Subcutaneous abdominal adipose tissue (tissue), 5 donors: Measurements from ENCODE around the gene CRAT.
"Not testable (repeated sequence)": the region's sequence is repeated elsewhere in the genome, so short reads cannot be mapped to it uniquely, and the experiment has no call there.

Experiments used
- H3K27ac ChIP-seq: one replicate; pipeline ENCODE4 v1.7.0; 2013; ENCODE audit warnings: low read depth, mild to moderate bottlenecking, inconsistent platforms, low read length, moderate library complexity
- H3K27me3 ChIP-seq, 5 donors: one replicate each; pipeline ENCODE4 v1.7.0; 2013; ENCODE audit warnings: low read length in 5 of 5, inconsistent platforms in 1 of 5; ENCODE audit not compliant: control insufficient read depth in 5 of 5, insufficient read depth in 4 of 5
- H3K36me3 ChIP-seq, 5 donors: one replicate each; pipeline ENCODE4 v1.7.0; 2013; ENCODE audit warnings: low read length in 5 of 5; ENCODE audit not compliant: control insufficient read depth in 5 of 5, insufficient read depth in 5 of 5
- H3K4me1 ChIP-seq, 5 donors: one replicate each; pipeline ENCODE4 v1.7.0; 2013; ENCODE audit warnings: low read length in 5 of 5, mild to moderate bottlenecking in 3 of 5, moderate library complexity in 1 of 5; ENCODE audit not compliant: control insufficient read depth in 5 of 5, insufficient read depth in 5 of 5
- H3K4me3 ChIP-seq, 5 donors: one replicate each; pipeline ENCODE4 v1.7.0; 2013; ENCODE audit warnings: low read length in 5 of 5, low read depth in 1 of 5
- H3K9ac ChIP-seq, 5 donors: one replicate each; pipeline ENCODE4 v1.7.0; 2013; ENCODE audit warnings: low read length in 5 of 5, mild to moderate bottlenecking in 4 of 5, moderate library complexity in 3 of 5
- H3K9me3 ChIP-seq, 5 donors: one replicate each; pipeline ENCODE4 v1.7.0; 2013; ENCODE audit warnings: low read length in 5 of 5; ENCODE audit not compliant: control insufficient read depth in 5 of 5
- donor health status: healthy.
- donor health status: healthy.
- donor health status: healthy.
- donor health status: healthy.
- donor health status: healthy.

CRAT gene

DNA sequence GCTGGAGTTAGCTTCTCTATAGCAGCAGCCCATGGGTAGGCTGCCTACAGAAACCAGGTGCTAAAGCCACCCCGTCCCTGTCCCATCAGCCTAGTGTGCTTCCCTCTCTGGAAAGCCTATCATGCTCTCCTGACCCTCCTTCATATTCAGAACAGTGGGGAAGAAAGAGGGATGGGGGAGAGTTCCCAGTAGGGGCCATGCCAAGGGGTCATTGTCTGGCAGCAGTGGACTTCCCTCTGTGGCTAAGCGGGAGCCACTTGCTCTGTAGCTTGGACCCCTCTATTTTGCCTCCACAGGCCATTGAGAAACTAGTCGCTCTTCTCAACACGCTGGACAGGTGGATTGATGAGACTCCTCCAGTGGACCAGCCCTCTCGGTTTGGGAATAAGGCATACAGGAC, 18.1 kb upstream of the CRAT start:
- Histone ChIP-seq H3K9me3 (no peaks in the 10 kb centered on the region), H3K27ac (no peak overlapping the region), H3K4me1 (peaks cover 0 to 13% (median 6%) of the 10 kb centered on the region in 5 donors), H3K36me3 (peaks cover 8 to 62% (median 32%) of the 10 kb centered on the region in 5 donors), H3K4me3 (no peak overlapping the region), H3K27me3 (no peaks in the 10 kb centered on the region), H3K9ac (no peak overlapping the region)

GRCh38 chr9:129126749-129127618, 16.4 kb upstream of the CRAT start:
- no peak overlapping the region for H3K4me3 ChIP-seq
- no peak overlapping the region for H3K9ac ChIP-seq
- peaks cover 5 to 65% (median 33%) of the 10 kb centered on the region in 5 donors for H3K36me3 ChIP-seq
- H3K9me3 ChIP-seq = no peaks in the 10 kb centered on the region
- no peak overlapping the region for H3K27ac ChIP-seq
- peaks cover 0 to 13% (median 6%) of the 10 kb centered on the region in 5 donors for H3K4me1 ChIP-seq
- no peaks in the 10 kb centered on the region for H3K27me3 ChIP-seq

DNA sequence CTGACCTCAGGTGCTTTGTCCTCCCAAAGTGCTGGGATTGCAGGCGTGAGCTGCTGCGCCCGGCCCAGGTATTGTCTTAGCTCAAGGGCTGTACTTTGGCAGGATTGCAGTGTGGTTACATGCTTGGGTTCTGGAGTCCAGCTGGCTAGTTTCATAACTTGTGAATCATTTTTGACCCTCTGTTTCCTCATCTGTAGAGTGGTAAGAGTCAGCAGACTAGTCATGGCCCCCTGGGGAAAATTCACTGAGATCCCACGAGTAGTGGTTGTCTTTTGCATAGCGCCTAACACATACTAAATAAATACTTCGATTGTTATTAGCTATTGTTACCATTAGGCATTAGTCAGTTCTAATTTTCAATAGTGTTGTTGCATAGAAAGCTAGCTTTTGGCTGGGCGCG, 14.9 kb upstream of the CRAT start:
- peaks cover 0 to 16% (median 11%) of the 10 kb centered on the region in 5 donors for H3K4me1 ChIP-seq
- H3K9ac ChIP-seq = no peak overlapping the region
- no peaks in the 10 kb centered on the region for H3K9me3 ChIP-seq
- H3K36me3 ChIP-seq = peaks cover 0 to 74% (median 47%) of the 10 kb centered on the region in 5 donors
- no peaks in the 10 kb centered on the region for H3K27me3 ChIP-seq
- no peak overlapping the region for H3K4me3 ChIP-seq
- H3K27ac ChIP-seq = no peak overlapping the region

GRCh38 chr9:129124506-129125069, 14.0 kb upstream of the CRAT start:
- no peak overlapping the region for H3K4me3 ChIP-seq
- H3K27ac ChIP-seq = no peak overlapping the region
- peaks cover 0 to 16% (median 11%) of the 10 kb centered on the region in 5 donors for H3K4me1 ChIP-seq
- no peak overlapping the region for H3K9ac ChIP-seq
- no peaks in the 10 kb centered on the region for H3K27me3 ChIP-seq
- peaks cover 0 to 67% (median 40%) of the 10 kb centered on the region in 5 donors for H3K36me3 ChIP-seq
- no peaks in the 10 kb centered on the region for H3K9me3 ChIP-seq

DNA sequence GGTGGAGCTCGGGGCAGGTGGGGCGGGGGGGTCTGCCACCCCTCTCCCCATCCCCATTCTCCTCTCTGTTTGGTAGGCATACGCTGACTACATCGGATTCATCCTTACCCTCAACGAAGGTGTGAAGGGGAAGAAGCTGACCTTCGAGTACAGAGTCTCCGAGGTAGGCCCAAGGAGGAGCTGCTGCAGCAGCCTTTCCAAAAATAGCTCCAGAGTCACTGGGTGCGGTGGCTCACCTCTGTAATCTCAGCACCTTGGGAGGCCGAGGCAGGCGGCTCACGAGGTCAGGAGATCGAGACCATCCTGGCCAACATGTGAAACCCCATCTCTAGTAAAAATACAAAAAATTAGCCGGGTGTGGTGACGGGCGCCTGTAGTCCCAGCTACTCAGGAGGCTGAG, 12.4 kb upstream of the CRAT start:
- not testable (repeated sequence) for H3K27ac ChIP-seq, H3K9me3 ChIP-seq, H3K9ac ChIP-seq, H3K4me3 ChIP-seq, H3K27me3 ChIP-seq
- H3K4me1 ChIP-seq = peaks cover 0 to 16% (median 11%) of the 10 kb centered on the region in 5 donors
- peaks cover 0 to 59% (median 36%) of the 10 kb centered on the region in 5 donors for H3K36me3 ChIP-seq

DNA sequence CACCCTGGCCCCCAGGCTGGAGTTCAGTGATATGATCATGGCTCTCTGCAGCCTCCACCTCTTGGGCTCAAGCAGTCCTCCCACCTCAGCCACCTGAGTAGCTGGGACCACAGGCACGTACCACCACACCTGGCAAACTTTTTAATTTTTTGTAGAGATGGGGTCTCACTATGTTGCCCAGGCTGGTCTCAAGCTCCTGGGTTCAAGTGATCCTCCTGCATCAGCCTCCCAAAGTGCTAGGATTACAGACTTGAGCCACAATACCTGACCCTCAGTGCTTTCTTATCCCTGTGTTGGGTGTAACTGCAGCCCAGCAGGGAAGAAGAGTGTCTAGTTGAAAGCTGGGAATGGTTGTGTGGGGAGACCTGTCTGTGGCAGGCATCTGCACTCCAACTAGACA, 11.5 kb upstream of the CRAT start:
- H3K27ac ChIP-seq = no peak overlapping the region
- H3K9ac ChIP-seq = no peak overlapping the region
- peaks cover 0 to 51% (median 30%) of the 10 kb centered on the region in 5 donors for H3K36me3 ChIP-seq
- no peaks in the 10 kb centered on the region for H3K27me3 ChIP-seq
- no peak overlapping the region for H3K4me3 ChIP-seq
- no peaks in the 10 kb centered on the region for H3K9me3 ChIP-seq
- H3K4me1 ChIP-seq = peaks cover 0 to 16% (median 10%) of the 10 kb centered on the region in 5 donors

- H3K4me3 ChIP-seq = no peak overlapping the region
- peaks cover 0 to 46% (median 30%) of the 10 kb centered on the region in 5 donors for H3K36me3 ChIP-seq
- no peaks in the 10 kb centered on the region for H3K9me3 ChIP-seq
- H3K27me3 ChIP-seq = no peaks in the 10 kb centered on the region
- peak overlapping the region in 2 of 5 donors; percentile 32 to 41 for H3K9ac ChIP-seq
- peaks cover 0 to 16% (median 8%) of the 10 kb centered on the region in 5 donors for H3K4me1 ChIP-seq
- H3K27ac ChIP-seq = no peak overlapping the region
Measured at GRCh38 chr9:129121483-129121882, 10.9 kb upstream of the CRAT start.

DNA sequence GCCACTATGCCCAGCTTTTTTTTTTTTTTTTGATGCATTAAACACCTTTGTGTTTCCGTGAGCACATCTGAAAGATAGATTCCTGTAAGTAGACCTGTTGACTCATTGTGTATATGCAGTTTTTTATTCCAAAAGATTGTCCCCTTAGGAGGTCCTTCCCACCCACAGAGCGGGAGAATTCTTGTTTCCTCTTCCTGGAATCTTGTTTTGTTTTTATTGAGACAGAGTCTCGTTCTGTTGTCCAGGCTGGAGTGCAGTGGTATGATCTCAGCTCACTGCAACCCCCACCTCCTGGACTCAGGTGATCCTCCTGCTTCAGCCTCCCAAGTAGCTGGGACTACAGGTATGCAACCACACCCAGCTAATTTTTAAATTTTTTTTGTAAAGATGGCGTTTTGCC, 8.2 kb upstream of the CRAT start:
- Histone ChIP-seq H3K9ac (no peak overlapping the region), H3K4me1 (peaks cover 0 to 13% (median 11%) of the 10 kb centered on the region in 5 donors), H3K27me3 (no peaks in the 10 kb centered on the region), H3K27ac (no peak overlapping the region), H3K36me3 (peaks cover 0 to 29% (median 23%) of the 10 kb centered on the region in 5 donors), H3K4me3 (no peak overlapping the region), H3K9me3 (no peaks in the 10 kb centered on the region)

- Histone ChIP-seq H3K9ac (no peak overlapping the region), H3K36me3 (no peaks in the 10 kb centered on the region), H3K27ac (no peak overlapping the region), H3K27me3 (no peaks in the 10 kb centered on the region), H3K4me1 (peaks cover 3 to 38% (median 27%) of the 10 kb centered on the region in 5 donors), H3K9me3 (no peaks in the 10 kb centered on the region), H3K4me3 (no peak overlapping the region)
Measured at GRCh38 chr9:129113645-129114304, 3.2 kb upstream of the CRAT start.

DNA sequence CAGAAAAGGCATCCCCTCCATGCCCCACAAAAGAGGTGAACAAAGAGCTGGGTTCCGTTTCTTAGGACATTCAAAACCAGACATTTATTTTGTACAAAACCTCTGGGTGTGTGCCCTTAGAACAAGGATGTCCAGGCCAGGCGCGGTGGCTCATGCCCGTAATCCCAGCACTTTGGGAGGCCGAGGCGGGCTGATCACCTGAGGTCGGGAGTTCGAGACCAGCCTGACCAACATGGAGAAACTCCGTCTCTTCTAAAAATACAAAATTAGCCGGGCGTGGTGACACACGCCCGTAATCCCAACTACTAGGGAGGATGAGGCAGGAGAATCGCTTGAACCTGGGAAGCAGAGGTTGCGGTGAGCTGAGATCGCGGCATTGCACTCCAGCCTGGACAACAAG, 1.9 kb upstream of the CRAT start:
- H3K27me3 ChIP-seq, H3K9me3 ChIP-seq, H3K36me3 ChIP-seq, H3K27ac ChIP-seq: not testable (repeated sequence)
- peak overlapping the region in 4 of 5 donors; percentile 72 to 94 (median 88) for H3K4me3 ChIP-seq
- peaks cover 3 to 42% (median 30%) of the 10 kb centered on the region in 5 donors for H3K4me1 ChIP-seq
- H3K9ac ChIP-seq = peak overlapping the region in 1 of 5 donors; percentile 88
